Stimulated activated CD4-positive, alpha-beta T cell treated with anti-CD3 and anti-CD28 coated beads, Interleukin-12 subunit alpha, Interleukin-12 subunit beta, amount 100 ng/mL, for 48 hours (primary cell): ENCODE measurements around the gene CRYGN.
A peak's percentile ranks its signal among the peaks of the same experiment; 100 is the strongest.

Experiments
- DNase-seq, 3 donors: peaks; one replicate each; pipeline ENCODE4 v3.0.0-alpha.2; 2020; ENCODE audit warnings: low read depth in 2 of 3, low spot score in 1 of 3

Gene CRYGN

GRCh38 chr7:151460474-151460855, 20.5 kb upstream of the CRYGN start:
- DNase-seq = no peak

- no peak for DNase-seq
Observed at GRCh38 chr7:151459726-151460473, 20.0 kb upstream of the CRYGN start.

- no peak for DNase-seq
Observed at GRCh38 chr7:151457534-151457933, 17.6 kb upstream of the CRYGN start.

- DNase-seq = no peak
Observed at GRCh38 chr7:151456782-151457181, 16.8 kb upstream of the CRYGN start.

GRCh38 chr7:151456276-151456675, 16.3 kb upstream of the CRYGN start:
- no peak for DNase-seq

- DNase-seq = no peak
Observed at GRCh38 chr7:151455690-151456089, 15.7 kb upstream of the CRYGN start.

- DNase-seq = no peak
Observed at GRCh38 chr7:151454932-151455530, 15.1 kb upstream of the CRYGN start.

GRCh38 chr7:151454305-151454704, 14.4 kb upstream of the CRYGN start:
- DNase-seq = no peak

GRCh38 chr7:151453326-151453791, 13.4 kb upstream of the CRYGN start:
- no peak for DNase-seq

GRCh38 chr7:151452680-151453325, 12.9 kb upstream of the CRYGN start:
- no peak for DNase-seq

- no peak for DNase-seq
Observed at GRCh38 chr7:151451626-151452571, 12.0 kb upstream of the CRYGN start.

- no peak for DNase-seq
Observed at GRCh38 chr7:151451156-151451555, 11.2 kb upstream of the CRYGN start.

- no peak for DNase-seq
Observed at GRCh38 chr7:151449990-151450389, 10.0 kb upstream of the CRYGN start.

GRCh38 chr7:151448261-151449252, 8.6 kb upstream of the CRYGN start:
- peak; percentile 55 to 81 (median 64) for DNase-seq

- DNase-seq = no peak
Observed at GRCh38 chr7:151447901-151448260, 7.9 kb upstream of the CRYGN start.

- DNase-seq = no peak
Observed at GRCh38 chr7:151447312-151447711, 7.4 kb upstream of the CRYGN start.

GRCh38 chr7:151446412-151446811, 6.5 kb upstream of the CRYGN start:
- DNase-seq = no peak

GRCh38 chr7:151444632-151445031, 4.7 kb upstream of the CRYGN start:
- no peak for DNase-seq

GRCh38 chr7:151442776-151443496, 3.0 kb upstream of the CRYGN start:
- no peak for DNase-seq
